Measurements from ENCODE around the gene RUVBL2. TPM values are rescaled to one million over a fixed set of nuclear protein-coding genes. Genes with fewer than 3 reads are reported as not detected.

Gene RUVBL2
- total and polyA plus RNA-seq, 2 of the 4 experiments (the other 2 are of a cell fraction): 196 to 391 TPM

- Histone ChIP-seq H3K27me3 (ENCODE audit: control insufficient read depth, insufficient read depth, low read length) (no peaks in the 10 kb centered on the region), H3K79me1 (ENCODE audit: low read depth in 1 of 2, low read length in 2 of 2) (peaks cover 19 to 76% of the 10 kb centered on the region in 2 experiments), H3K9me1 (ENCODE audit: insufficient read depth, low read length) (peaks cover 18% of the 10 kb centered on the region), H4K5ac (ENCODE audit: low read depth, low read length) (no peak overlapping the region), H2AFZ (replicated peaks; ENCODE audit: low read length, poor library complexity) (no peak overlapping the region), H4K20me1 (ENCODE audit: insufficient read depth, low read length) (0 out of 2 replicates have a peak, but pooled peaks cover 2% of the 10 kb centered on the region), H3K36me3 (ENCODE audit: control insufficient read depth, insufficient read depth, low read length) (peaks cover 17% of the 10 kb centered on the region), H3K4me1 (ENCODE audit: control insufficient read depth, insufficient read depth, low read length) (peaks cover 27% of the 10 kb centered on the region), H3K4ac (ENCODE audit: low read depth, low read length) (no peak overlapping the region), H3K56ac (ENCODE audit: extremely low read depth, insufficient read depth, low read length) (no peak overlapping the region), H3K14ac (replicated peaks; ENCODE audit: low read depth, low read length) (no peak overlapping the region), H2BK15ac (ENCODE audit: low read depth, low read length) (no peak overlapping the region), H3K4me2 (ENCODE audit: low read depth, low read length) (no peak overlapping the region), H4K8ac (ENCODE audit: low read depth in 2 of 2, low read length in 2 of 2) (no peak overlapping the region), H4K91ac (ENCODE audit: insufficient read depth, low read depth, low read length) (no peak overlapping the region), H2BK120ac (ENCODE audit: low read depth, low read length) (no peak overlapping the region), H3K9ac (ENCODE audit: low read depth, low read length) (no peak overlapping the region), H2BK20ac (ENCODE audit: low read depth, low read length) (no peak overlapping the region), H3K9me3 (ENCODE audit: control insufficient read depth, insufficient read depth, low read length) (no peaks in the 10 kb centered on the region), H3K23ac (ENCODE audit: low read depth, low read length) (no peak overlapping the region), H3K27ac (ENCODE audit: insufficient read depth, low read length) (no peak overlapping the region), H2BK5ac (ENCODE audit: low read depth, low read length, poor library complexity, severe bottlenecking) (no peak overlapping the region), H3K18ac (ENCODE audit: low read depth, low read length) (no peak overlapping the region), H2AK5ac (ENCODE audit: low read depth, low read length) (no peak overlapping the region), H2AK9ac (replicated peaks; ENCODE audit: low read depth, low read length, poor library complexity) (no peak overlapping the region), H3K4me3 (ENCODE audit: insufficient read depth, low read depth, low read length) (no peak overlapping the region)
- 100% methylated on average over 2 of the region's 16 CpGs; no CpG with 5 or more reads in 1 of the 2 experiments for WGBS, 2 experiments (ENCODE audit: extremely low coverage in 2 of 2, insufficient read length in 1 of 2)
- DNase-seq (no peak), ATAC-seq (ENCODE audit: low read depth) (no peak)
- POLR2A ChIA-PET (ENCODE audit: unreplicated experiment): no interaction called here
- CTCF ChIA-PET: no interaction called here
- in situ Hi-C loops (cut with MboI; ENCODE audit: low sequenced_read_pairs) (loop anchor here (5.0 to 10.0 kb wide), 2 partner anchors 67 to 315 kb away; partner anchors contain the start of gene CA11), dilution Hi-C loops (cut with HindIII; ENCODE audit: low sequenced_read_pairs, unreplicated experiment) (no loop called here), intact Hi-C loops (cut with micrococcal nuclease) (loop anchor here (10.0 kb wide), 1 partner anchor 315 kb away; the partner anchor contains the start of gene CA11)
- TF ChIP-seq CHD1 (IDR thresholded peaks at IDR 0.05; ENCODE audit: low read depth, low read length) (no peak), BHLHE40 (IDR thresholded peaks at IDR 0.05; ENCODE audit: low read depth, low read length) (no peak), ELK1 (IDR thresholded peaks at IDR 0.05; ENCODE audit: borderline replicate concordance, low read depth, low read length) (no peak), SMC3 (IDR thresholded peaks at IDR 0.05; ENCODE audit: low read depth, low read length) (no peak), USF2 (IDR thresholded peaks at IDR 0.05; ENCODE audit: low read depth, low read length) (no peak), CEBPB (IDR thresholded peaks at IDR 0.05; ENCODE audit: low read depth, low read length) (no peak), RAD21 (IDR thresholded peaks at IDR 0.05; ENCODE audit: low read length) (no peak), NFE2L2 (IDR thresholded peaks at IDR 0.05; ENCODE audit: low read depth, low read length) (no peak), RFX5 (IDR thresholded peaks at IDR 0.05; ENCODE audit: low read depth, low read length) (no peak), FOS (IDR thresholded peaks at IDR 0.05; ENCODE audit: low read depth, low read length) (no peak), MAZ (IDR thresholded peaks at IDR 0.05; ENCODE audit: borderline replicate concordance, low read depth, low read length) (no peak)
- no TSS peak for BruUV-seq (replicated peaks)
Measured at GRCh38 chr19:48959341-48960239, 34.1 kb upstream of the RUVBL2 start.

Measured in IMR-90 (cell line).